ENCODE results near the gene DOCK6. TPM values are rescaled to one million over a fixed set of nuclear protein-coding genes. Genes with fewer than 3 reads are reported as not detected.

Gene DOCK6
- total RNA-seq, 1 experiment from 2014 or later, result 82.4 TPM

GRCh38 chr19:11264452-11265176 lies 2.3 kb upstream of the DOCK6 start:
- no peak overlapping the region for H3K4me3 ChIP-seq (replicated peaks in 1 of 2; ENCODE audit: low read depth in 1 of 2, low read length in 2 of 2)
- no peak for TF ChIP-seq CEBPB (IDR thresholded peaks at IDR 0.05; ENCODE audit: low read depth)
- TF ChIP-seq, protein P1, sequence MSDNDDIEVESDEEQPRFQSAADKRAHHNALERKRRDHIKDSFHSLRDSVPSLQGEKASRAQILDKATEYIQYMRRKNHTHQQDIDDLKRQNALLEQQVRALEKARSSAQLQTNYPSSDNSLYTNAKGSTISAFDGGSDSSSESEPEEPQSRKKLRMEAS (IDR thresholded peaks at IDR 0.05), result peak; percentile 75
- TF ChIP-seq, protein P2, sequence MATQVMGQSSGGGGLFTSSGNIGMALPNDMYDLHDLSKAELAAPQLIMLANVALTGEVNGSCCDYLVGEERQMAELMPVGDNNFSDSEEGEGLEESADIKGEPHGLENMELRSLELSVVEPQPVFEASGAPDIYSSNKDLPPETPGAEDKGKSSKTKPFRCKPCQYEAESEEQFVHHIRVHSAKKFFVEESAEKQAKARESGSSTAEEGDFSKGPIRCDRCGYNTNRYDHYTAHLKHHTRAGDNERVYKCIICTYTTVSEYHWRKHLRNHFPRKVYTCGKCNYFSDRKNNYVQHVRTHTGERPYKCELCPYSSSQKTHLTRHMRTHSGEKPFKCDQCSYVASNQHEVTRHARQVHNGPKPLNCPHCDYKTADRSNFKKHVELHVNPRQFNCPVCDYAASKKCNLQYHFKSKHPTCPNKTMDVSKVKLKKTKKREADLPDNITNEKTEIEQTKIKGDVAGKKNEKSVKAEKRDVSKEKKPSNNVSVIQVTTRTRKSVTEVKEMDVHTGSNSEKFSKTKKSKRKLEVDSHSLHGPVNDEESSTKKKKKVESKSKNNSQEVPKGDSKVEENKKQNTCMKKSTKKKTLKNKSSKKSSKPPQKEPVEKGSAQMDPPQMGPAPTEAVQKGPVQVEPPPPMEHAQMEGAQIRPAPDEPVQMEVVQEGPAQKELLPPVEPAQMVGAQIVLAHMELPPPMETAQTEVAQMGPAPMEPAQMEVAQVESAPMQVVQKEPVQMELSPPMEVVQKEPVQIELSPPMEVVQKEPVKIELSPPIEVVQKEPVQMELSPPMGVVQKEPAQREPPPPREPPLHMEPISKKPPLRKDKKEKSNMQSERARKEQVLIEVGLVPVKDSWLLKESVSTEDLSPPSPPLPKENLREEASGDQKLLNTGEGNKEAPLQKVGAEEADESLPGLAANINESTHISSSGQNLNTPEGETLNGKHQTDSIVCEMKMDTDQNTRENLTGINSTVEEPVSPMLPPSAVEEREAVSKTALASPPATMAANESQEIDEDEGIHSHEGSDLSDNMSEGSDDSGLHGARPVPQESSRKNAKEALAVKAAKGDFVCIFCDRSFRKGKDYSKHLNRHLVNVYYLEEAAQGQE (IDR thresholded peaks at IDR 0.05; ENCODE audit: low read depth), result no peak
- TF ChIP-seq SP1 (IDR thresholded peaks at IDR 0.05; ENCODE audit: low read depth), result no peak
- no peak for TF ChIP-seq SRF (IDR thresholded peaks at IDR 0.05; ENCODE audit: low read depth)
- TF ChIP-seq SIN3A (IDR thresholded peaks at IDR 0.05; ENCODE audit: low read depth), result no peak
- no peaks in the 10 kb centered on the region for H3K27me3 ChIP-seq (ENCODE audit: insufficient read depth, low read length)
- no peak overlapping the region for H3K9ac ChIP-seq (ENCODE audit: low read length)
- no peaks in the 10 kb centered on the region for H3K9me3 ChIP-seq (ENCODE audit: control insufficient read depth in 1 of 2, insufficient read depth in 1 of 2, low read depth in 1 of 2, low read length in 2 of 2)
- BruUV-seq (replicated peaks), result no TSS peak
- ATAC-seq (peak; percentile 44), DNase-seq (ENCODE audit: low read depth, low spot score) (no peak)
- H3K9me2 ChIP-seq (ENCODE audit: insufficient read depth), result no peaks in the 10 kb centered on the region
- no peak overlapping the region for H3K27ac ChIP-seq (ENCODE audit: low read depth, low read length)
- intact Hi-C loops (cut with micrococcal nuclease), result no loop called here
- no peaks in the 10 kb centered on the region; the same call in 1 of the 2 replicates for H3K79me2 ChIP-seq (ENCODE audit: insufficient read depth, low read length)
- no peaks in the 10 kb centered on the region for H3K36me3 ChIP-seq (ENCODE audit: control insufficient read depth in 1 of 2, insufficient read depth in 2 of 2, low read length in 2 of 2)
- peaks cover 18 to 42% of the 10 kb centered on the region in 2 experiments for H3K4me1 ChIP-seq (ENCODE audit: control insufficient read depth in 1 of 2, insufficient read depth in 2 of 2, low read length in 2 of 2)
- CTCF ChIA-PET, result interaction anchor here (0.8 kb wide), 1 partner anchor 117 kb away, joined by 3 read pairs; no protein-coding TSS in a partner anchor
- POLR2A ChIA-PET, result no interaction called here
- no peak overlapping the region for H2AFZ ChIP-seq (ENCODE audit: low read depth, low read length, poor library complexity, severe bottlenecking)
- peak overlapping the region; percentile 60 for H3K4me2 ChIP-seq (ENCODE audit: low read length)
- no peaks in the 10 kb centered on the region for H4K20me1 ChIP-seq (ENCODE audit: insufficient read depth)
- RAD21 ChIA-PET (ENCODE audit: low non-redundant PET in 1 of 2, low total read pairs in 2 of 2, uncharacterized antibody in 2 of 2, unreplicated experiment in 2 of 2), result no interaction called here
